GM18511 (cell line): Measurements from ENCODE around the gene LRRC4C.
"Not testable (repeated sequence)": the region's sequence is repeated elsewhere in the genome, so short reads cannot be mapped to it uniquely, and the experiment has no call there.

Experiments
- ATAC-seq: cut with Tn5 transposase; IDR thresholded peaks from one replicate; pipeline ENCODE4 v1.9.1; 2021; ENCODE audit warnings: mild to moderate bottlenecking, moderate library complexity; ENCODE audit not compliant: unreplicated experiment

LRRC4C gene

GRCh38 chr11:40192590-40192989, 1266.9 kb downstream of the LRRC4C start:
- not testable (repeated sequence) for ATAC-seq

- no peak for ATAC-seq
Observed at GRCh38 chr11:40190294-40190693, 1269.2 kb downstream of the LRRC4C start.

- no peak for ATAC-seq
Observed at GRCh38 chr11:40188848-40189247, 1270.6 kb downstream of the LRRC4C start.

- ATAC-seq = no peak
Observed at GRCh38 chr11:40187295-40187694, 1272.2 kb downstream of the LRRC4C start.

- no peak for ATAC-seq
Observed at GRCh38 chr11:40186437-40187263, 1272.8 kb downstream of the LRRC4C start.

GRCh38 chr11:40185793-40186192, 1273.7 kb downstream of the LRRC4C start:
- ATAC-seq = no peak

- ATAC-seq = peak; percentile 80
Observed at GRCh38 chr11:40183073-40184064, 1276.1 kb downstream of the LRRC4C start.

- no peak for ATAC-seq
Observed at GRCh38 chr11:40179541-40179940, 1279.9 kb downstream of the LRRC4C start.

GRCh38 chr11:40178470-40178869, 1281.0 kb downstream of the LRRC4C start:
- no peak for ATAC-seq

- ATAC-seq = no peak
Observed at GRCh38 chr11:40175980-40176379, 1283.5 kb downstream of the LRRC4C start.

GRCh38 chr11:40170078-40170477, 1289.4 kb downstream of the LRRC4C start:
- peak; percentile 48 for ATAC-seq

GRCh38 chr11:40168414-40168813, 1291.0 kb downstream of the LRRC4C start:
- peak; percentile 72 for ATAC-seq

- ATAC-seq = not testable (repeated sequence)
Observed at GRCh38 chr11:40167805-40168204, 1291.6 kb downstream of the LRRC4C start.

- ATAC-seq = no peak
Observed at GRCh38 chr11:40166892-40167291, 1292.6 kb downstream of the LRRC4C start.

- ATAC-seq = no peak
Observed at GRCh38 chr11:40162901-40163883, 1296.3 kb downstream of the LRRC4C start.

GRCh38 chr11:40161854-40162410, 1297.5 kb downstream of the LRRC4C start:
- ATAC-seq = no peak

- ATAC-seq = no peak
Observed at GRCh38 chr11:40160418-40160817, 1299.0 kb downstream of the LRRC4C start.

- no peak for ATAC-seq
Observed at GRCh38 chr11:40149721-40150120, 1309.7 kb downstream of the LRRC4C start.

- no peak for ATAC-seq
Observed at GRCh38 chr11:40140560-40140959, 1318.9 kb downstream of the LRRC4C start.

GRCh38 chr11:40139536-40139935, 1319.9 kb downstream of the LRRC4C start:
- no peak for ATAC-seq
